Ishikawa (cell line): ENCODE results near the gene TSPAN8.

Experiments
- CEBPB ChIP-seq: IDR thresholded peaks from 2 replicates; pipeline ENCODE4 v1.6.1; 2012
- CREB1 ChIP-seq: IDR thresholded peaks from 2 replicates; pipeline ENCODE4 v1.6.1; 2012; ENCODE audit warnings: low read depth
- EGR1 ChIP-seq: IDR thresholded peaks from 2 replicates; pipeline ENCODE4 v1.6.1; 2012
- EP300 ChIP-seq: IDR thresholded peaks from 2 replicates; pipeline ENCODE4 v1.6.1; 2012; ENCODE audit warnings: borderline replicate concordance
- FOXM1 ChIP-seq: IDR thresholded peaks from 2 replicates; pipeline ENCODE4 v1.6.1; 2012; ENCODE audit warnings: low read depth, borderline replicate concordance
- MAX ChIP-seq: IDR thresholded peaks from 2 replicates; pipeline ENCODE4 v1.6.1; 2012
- NFIC ChIP-seq: IDR thresholded peaks from 2 replicates; pipeline ENCODE4 v1.6.1; 2012
- RAD21 ChIP-seq: IDR thresholded peaks from 2 replicates; pipeline ENCODE4 v1.6.1; 2012; ENCODE audit warnings: low read depth
- TAF1 ChIP-seq: IDR thresholded peaks from 2 replicates; pipeline ENCODE4 v1.6.1; 2012; ENCODE audit warnings: low read depth, mild to moderate bottlenecking
- TCF12 ChIP-seq: IDR thresholded peaks from 2 replicates; pipeline ENCODE4 v1.6.1; 2012; ENCODE audit warnings: low read depth
- TEAD4 ChIP-seq: IDR thresholded peaks from 2 replicates; pipeline ENCODE4 v1.6.1; 2012
- YY1 ChIP-seq: IDR thresholded peaks from 2 replicates; pipeline ENCODE4 v1.6.1; 2012; ENCODE audit warnings: low read depth
- ZBTB7A ChIP-seq: IDR thresholded peaks from 2 replicates; pipeline ENCODE4 v1.6.1; 2012; ENCODE audit warnings: low read depth
- TF ChIP-seq, protein P1 (sequence below): IDR thresholded peaks from 2 replicates; pipeline ENCODE4 v1.6.1; 2012; ENCODE audit warnings: low read depth, mild to moderate bottlenecking
- TF ChIP-seq, protein P2 (sequence below): IDR thresholded peaks from 2 replicates; pipeline ENCODE4 v1.6.1; 2012

The TSPAN8 gene

GRCh38 chr12:71161591-71161990 is 3.8 kb upstream of the TSPAN8 start:
- TF ChIP-seq MAX = no peak
- no peak for TF ChIP-seq YY1
- TF ChIP-seq CREB1 = no peak
- no peak for TF ChIP-seq EGR1
- no peak for TF ChIP-seq TEAD4
- TF ChIP-seq TAF1 = no peak
- TF ChIP-seq, protein P1, sequence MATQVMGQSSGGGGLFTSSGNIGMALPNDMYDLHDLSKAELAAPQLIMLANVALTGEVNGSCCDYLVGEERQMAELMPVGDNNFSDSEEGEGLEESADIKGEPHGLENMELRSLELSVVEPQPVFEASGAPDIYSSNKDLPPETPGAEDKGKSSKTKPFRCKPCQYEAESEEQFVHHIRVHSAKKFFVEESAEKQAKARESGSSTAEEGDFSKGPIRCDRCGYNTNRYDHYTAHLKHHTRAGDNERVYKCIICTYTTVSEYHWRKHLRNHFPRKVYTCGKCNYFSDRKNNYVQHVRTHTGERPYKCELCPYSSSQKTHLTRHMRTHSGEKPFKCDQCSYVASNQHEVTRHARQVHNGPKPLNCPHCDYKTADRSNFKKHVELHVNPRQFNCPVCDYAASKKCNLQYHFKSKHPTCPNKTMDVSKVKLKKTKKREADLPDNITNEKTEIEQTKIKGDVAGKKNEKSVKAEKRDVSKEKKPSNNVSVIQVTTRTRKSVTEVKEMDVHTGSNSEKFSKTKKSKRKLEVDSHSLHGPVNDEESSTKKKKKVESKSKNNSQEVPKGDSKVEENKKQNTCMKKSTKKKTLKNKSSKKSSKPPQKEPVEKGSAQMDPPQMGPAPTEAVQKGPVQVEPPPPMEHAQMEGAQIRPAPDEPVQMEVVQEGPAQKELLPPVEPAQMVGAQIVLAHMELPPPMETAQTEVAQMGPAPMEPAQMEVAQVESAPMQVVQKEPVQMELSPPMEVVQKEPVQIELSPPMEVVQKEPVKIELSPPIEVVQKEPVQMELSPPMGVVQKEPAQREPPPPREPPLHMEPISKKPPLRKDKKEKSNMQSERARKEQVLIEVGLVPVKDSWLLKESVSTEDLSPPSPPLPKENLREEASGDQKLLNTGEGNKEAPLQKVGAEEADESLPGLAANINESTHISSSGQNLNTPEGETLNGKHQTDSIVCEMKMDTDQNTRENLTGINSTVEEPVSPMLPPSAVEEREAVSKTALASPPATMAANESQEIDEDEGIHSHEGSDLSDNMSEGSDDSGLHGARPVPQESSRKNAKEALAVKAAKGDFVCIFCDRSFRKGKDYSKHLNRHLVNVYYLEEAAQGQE = no peak
- TF ChIP-seq TCF12 = no peak
- no peak for TF ChIP-seq ZBTB7A
- TF ChIP-seq EP300 = no peak
- no peak for TF ChIP-seq FOXM1
- no peak for TF ChIP-seq CEBPB

GRCh38 chr12:71160585-71160984 is 2.8 kb upstream of the TSPAN8 start:
- TF ChIP-seq, protein P1 = no peak
- TF ChIP-seq RAD21 = no peak
- TF ChIP-seq TEAD4 = no peak
- TF ChIP-seq TCF12 = no peak
- no peak for TF ChIP-seq CEBPB
- no peak for TF ChIP-seq TAF1

DNA sequence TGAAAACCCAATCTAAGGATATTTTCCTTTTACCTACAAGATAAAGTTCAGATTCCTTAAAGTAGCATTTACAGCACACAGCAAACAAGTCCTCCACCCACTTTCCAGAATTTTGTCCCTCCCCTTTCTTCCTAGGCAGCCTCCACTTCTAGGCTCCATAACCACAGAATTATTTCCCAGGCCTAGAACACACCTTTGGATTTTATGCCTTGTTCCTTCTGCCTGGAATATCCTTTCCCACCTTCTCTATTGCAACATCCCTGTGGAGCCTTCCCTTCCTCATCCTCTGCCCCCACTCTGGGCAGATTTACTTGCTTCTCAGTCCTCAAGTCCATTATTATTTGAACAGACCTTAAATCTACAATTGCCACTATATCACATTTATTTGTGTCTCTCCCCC is 2.1 kb upstream of the TSPAN8 start:
- no peak for TF ChIP-seq TAF1
- TF ChIP-seq MAX = no peak
- TF ChIP-seq EP300 = no peak
- TF ChIP-seq ZBTB7A = no peak
- no peak for TF ChIP-seq TCF12
- no peak for TF ChIP-seq EGR1
- TF ChIP-seq, protein P1 = no peak
- no peak for TF ChIP-seq YY1
- TF ChIP-seq TEAD4 = no peak
- TF ChIP-seq, protein P2, sequence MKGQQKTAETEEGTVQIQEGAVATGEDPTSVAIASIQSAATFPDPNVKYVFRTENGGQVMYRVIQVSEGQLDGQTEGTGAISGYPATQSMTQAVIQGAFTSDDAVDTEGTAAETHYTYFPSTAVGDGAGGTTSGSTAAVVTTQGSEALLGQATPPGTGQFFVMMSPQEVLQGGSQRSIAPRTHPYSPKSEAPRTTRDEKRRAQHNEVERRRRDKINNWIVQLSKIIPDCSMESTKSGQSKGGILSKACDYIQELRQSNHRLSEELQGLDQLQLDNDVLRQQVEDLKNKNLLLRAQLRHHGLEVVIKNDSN = no peak
- TF ChIP-seq NFIC = no peak
- no peak for TF ChIP-seq RAD21
- no peak for TF ChIP-seq FOXM1
- TF ChIP-seq CREB1 = no peak
- no peak for TF ChIP-seq CEBPB

DNA sequence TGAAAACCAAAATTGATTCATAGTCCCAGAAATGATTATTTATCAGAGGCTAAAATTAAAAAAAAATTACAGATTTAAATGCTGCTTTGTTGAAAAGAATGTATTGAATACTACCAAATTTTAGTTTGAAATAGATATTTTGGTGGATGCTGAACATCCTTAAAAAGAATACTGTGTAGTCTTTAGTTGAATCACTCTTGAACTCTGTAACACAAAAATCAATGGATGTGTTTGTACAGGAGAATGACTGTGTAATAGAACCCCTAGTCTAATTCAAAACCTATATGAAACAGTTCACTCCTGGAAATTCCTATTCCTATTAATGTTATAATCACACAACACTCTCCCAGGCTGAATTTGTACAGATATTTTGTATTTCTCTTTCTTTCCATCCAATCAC is 1.5 kb upstream of the TSPAN8 start:
- TF ChIP-seq, protein P2 = no peak
- no peak for TF ChIP-seq RAD21
- TF ChIP-seq TAF1 = no peak
- TF ChIP-seq EP300 = no peak
- TF ChIP-seq TEAD4 = no peak
- no peak for TF ChIP-seq YY1
- TF ChIP-seq CREB1 = no peak
- no peak for TF ChIP-seq TCF12
- no peak for TF ChIP-seq MAX
- no peak for TF ChIP-seq FOXM1
- TF ChIP-seq CEBPB = no peak
- TF ChIP-seq ZBTB7A = no peak
- no peak for TF ChIP-seq EGR1
- TF ChIP-seq NFIC = no peak
- TF ChIP-seq, protein P1 = no peak
